IMR-90 (cell line): ENCODE results near the gene ELAVL4. TPM values are rescaled to one million over a fixed set of nuclear protein-coding genes. Genes with fewer than 3 reads are reported as not detected.

Experiments
- ATAC-seq: fragments of 200-7000 bp; cut with Tn5 transposase; 2 replicates; pipeline ENCODE4 v1.9.1; 2020; ENCODE audit warnings: low read depth, mild to moderate bottlenecking, moderate library complexity
- BruUV-seq: library from RNA; stranded (reverse); fragments of 400-500 nt; replicated peaks from 2 replicates; lab custom pipeline; 2021; lab: Mats Ljungman, UMichigan
- CTCF ChIA-PET: fragments of 300-600 bp; formaldehyde crosslinking; extraction: SDS; loops from one replicate; lab custom pipeline; 2021; ENCODE audit warnings: antibody characterized with exemption; lab: Yijun Ruan, JAX
- POLR2A ChIA-PET: fragments of 300-600 bp; sonication (Branson Sonifier 250); formaldehyde crosslinking; loops from one replicate; lab custom pipeline; 2022; ENCODE audit warnings: antibody characterized with exemption; ENCODE audit not compliant: unreplicated experiment; lab: Charles Lee
- DNase-seq: peaks from one replicate; pipeline ENCODE4 v3.0.0; 2013
- H2AFZ ChIP-seq: replicated peaks from 2 replicates; pipeline ENCODE3; 2013; ENCODE audit warnings: low read length, mild to moderate bottlenecking; ENCODE audit not compliant: poor library complexity
- H2AK5ac ChIP-seq: 2 replicates; pipeline ENCODE4 v1.6.1; 2013; ENCODE audit warnings: low read depth, low read length, inconsistent platforms
- H2AK9ac ChIP-seq: replicated peaks from 2 replicates; pipeline ENCODE3; 2013; ENCODE audit warnings: mild to moderate bottlenecking, low read depth, low read length, moderate library complexity; ENCODE audit not compliant: poor library complexity
- H2BK120ac ChIP-seq: 2 replicates; pipeline ENCODE4 v1.6.1; 2013; ENCODE audit warnings: low read depth, low read length, inconsistent platforms
- H2BK15ac ChIP-seq: 3 replicates; pipeline ENCODE4 v1.6.1; 2013; ENCODE audit warnings: low read depth, low read length, inconsistent platforms
- H2BK20ac ChIP-seq: 2 replicates; pipeline ENCODE4 v1.6.1; 2013; ENCODE audit warnings: low read depth, mild to moderate bottlenecking, inconsistent platforms, low read length, moderate library complexity
- H2BK5ac ChIP-seq: 2 replicates; pipeline ENCODE4 v1.6.1; 2013; ENCODE audit warnings: mild to moderate bottlenecking, low read depth, low read length, inconsistent platforms; ENCODE audit not compliant: poor library complexity, severe bottlenecking
- H3K14ac ChIP-seq: replicated peaks from 2 replicates; pipeline ENCODE4 v1.6.1; 2013; ENCODE audit warnings: low read depth, low read length, inconsistent platforms
- H3K18ac ChIP-seq: 2 replicates; pipeline ENCODE4 v1.6.1; 2013; ENCODE audit warnings: low read depth, low read length, control low read depth
- H3K23ac ChIP-seq: 2 replicates; pipeline ENCODE4 v1.6.1; 2013; ENCODE audit warnings: low read depth, low read length, inconsistent platforms
- H3K27ac ChIP-seq: 2 replicates; pipeline ENCODE4 v1.5.1; 2013; ENCODE audit warnings: mild to moderate bottlenecking, control low read depth, low read length; ENCODE audit not compliant: insufficient read depth
- H3K27me3 ChIP-seq: 2 replicates; pipeline ENCODE4 v1.6.1; 2013; ENCODE audit warnings: low read length; ENCODE audit not compliant: control insufficient read depth, insufficient read depth
- H3K36me3 ChIP-seq: 2 replicates; pipeline ENCODE4 v1.6.1; 2013; ENCODE audit warnings: low read length, mixed read lengths; ENCODE audit not compliant: control insufficient read depth, insufficient read depth
- H3K4ac ChIP-seq: 2 replicates; pipeline ENCODE4 v1.6.1; 2013; ENCODE audit warnings: low read depth, low read length, inconsistent platforms
- H3K4me1 ChIP-seq: 2 replicates; pipeline ENCODE4 v1.6.1; 2013; ENCODE audit warnings: low read length, mixed read lengths; ENCODE audit not compliant: control insufficient read depth, insufficient read depth
- H3K4me2 ChIP-seq: 2 replicates; pipeline ENCODE4 v1.6.1; 2013; ENCODE audit warnings: low read depth, mild to moderate bottlenecking, control low read depth, low read length, moderate library complexity
- H3K4me3 ChIP-seq: 2 replicates; pipeline ENCODE4 v1.5.1; 2013; ENCODE audit warnings: low read depth, mild to moderate bottlenecking, control low read depth, low read length, moderate library complexity; ENCODE audit not compliant: insufficient read depth
- H3K56ac ChIP-seq: 2 replicates; pipeline ENCODE4 v1.6.1; 2013; ENCODE audit warnings: low read length, inconsistent platforms; ENCODE audit not compliant: insufficient read depth; ENCODE audit errors: extremely low read depth
- H3K79me1 ChIP-seq, 2 experiments: 2 replicates each; pipeline ENCODE4 v1.6.1; 2013; ENCODE audit warnings: low read length in 2 of 2, inconsistent platforms in 1 of 2, low read depth in 1 of 2
- H3K9ac ChIP-seq: 2 replicates; pipeline ENCODE4 v1.6.1; 2013; ENCODE audit warnings: low read depth, low read length, control low read depth
- H3K9me1 ChIP-seq: 2 replicates; pipeline ENCODE4 v1.6.1; 2013; ENCODE audit warnings: low read length, inconsistent platforms; ENCODE audit not compliant: insufficient read depth
- H3K9me3 ChIP-seq: 2 replicates; pipeline ENCODE4 v1.6.1; 2013; ENCODE audit warnings: low read length; ENCODE audit not compliant: control insufficient read depth, insufficient read depth
- H4K20me1 ChIP-seq: 2 replicates; pipeline ENCODE4 v1.6.1; 2013; ENCODE audit warnings: low read length, inconsistent platforms; ENCODE audit not compliant: insufficient read depth
- H4K5ac ChIP-seq: 2 replicates; pipeline ENCODE4 v1.6.1; 2013; ENCODE audit warnings: mild to moderate bottlenecking, low read depth, low read length, control low read depth
- H4K8ac ChIP-seq, 2 experiments: 2 replicates each; pipeline ENCODE4 v1.6.1; 2013; ENCODE audit warnings: low read depth in 2 of 2, low read length in 2 of 2, control low read depth in 1 of 2, inconsistent platforms in 1 of 2
- H4K91ac ChIP-seq: 2 replicates; pipeline ENCODE4 v1.6.1; 2013; ENCODE audit warnings: low read depth, low read length, inconsistent platforms; ENCODE audit not compliant: insufficient read depth
- BHLHE40 ChIP-seq: fragments of 150-350 bp; IDR thresholded peaks from 2 replicates; pipeline ENCODE4 v1.6.1; 2016; ENCODE audit warnings: mild to moderate bottlenecking, low read depth, low read length
- CEBPB ChIP-seq: IDR thresholded peaks from 2 replicates; pipeline ENCODE4 v1.6.1; 2012; ENCODE audit warnings: low read depth, low read length, improper control_type of control experiment
- CHD1 ChIP-seq: IDR thresholded peaks from 2 replicates; pipeline ENCODE4 v1.6.1; 2012; ENCODE audit warnings: low read depth, low read length, improper control_type of control experiment
- FOS ChIP-seq: fragments of 150-350 bp; IDR thresholded peaks from 2 replicates; pipeline ENCODE4 v1.6.1; 2016; ENCODE audit warnings: low read depth, low read length
- MAZ ChIP-seq: IDR thresholded peaks from 2 replicates; pipeline ENCODE4 v1.6.1; 2012; ENCODE audit warnings: low read depth, mild to moderate bottlenecking, low read length, improper control_type of control experiment, moderate library complexity, borderline replicate concordance
- MXI1 ChIP-seq: IDR thresholded peaks from 2 replicates; pipeline ENCODE4 v1.6.1; 2012; ENCODE audit warnings: low read depth, mild to moderate bottlenecking, low read length, moderate library complexity, borderline replicate concordance
- NFE2L2 ChIP-seq: fragments of 150-350 bp; IDR thresholded peaks from 2 replicates; pipeline ENCODE4 v1.6.1; 2016; ENCODE audit warnings: low read depth, mild to moderate bottlenecking, low read length
- RAD21 ChIP-seq: IDR thresholded peaks from 2 replicates; pipeline ENCODE4 v1.6.1; 2012; ENCODE audit warnings: low read length, improper control_type of control experiment
- RCOR1 ChIP-seq: IDR thresholded peaks from 2 replicates; pipeline ENCODE4 v1.6.1; 2012; ENCODE audit warnings: mild to moderate bottlenecking, low read length, improper control_type of control experiment; ENCODE audit not compliant: insufficient replicate concordance
- SMC3 ChIP-seq: fragments of 150-350 bp; IDR thresholded peaks from 2 replicates; pipeline ENCODE4 v1.6.1; 2016; ENCODE audit warnings: low read depth, mild to moderate bottlenecking, antibody characterized with exemption, low read length, moderate library complexity
- WGBS, 2 experiments: methylation state at CpG; one replicate each; pipeline versions ENCODE4 v1.1.5 to v1.1.7; 2013; ENCODE audit warnings: missing lambda C conversion rate in 2 of 2; ENCODE audit not compliant: insufficient read length in 1 of 2; ENCODE audit errors: extremely low coverage in 2 of 2; 5-methylcytosine and 5-hydroxymethylcytosine counted together
- dilution Hi-C: fragments of 300-500 bp; cut with HindIII; formaldehyde crosslinking; loops from one replicate; pipeline ENCODE4 v1.14.3; 2018; ENCODE audit warnings: low sequenced_read_pairs; ENCODE audit not compliant: unreplicated experiment
- in situ Hi-C: fragments of 300-500 bp; cut with MboI; formaldehyde crosslinking; loops from 3 replicates; pipeline ENCODE4 v1.14.3; 2019; ENCODE audit warnings: low sequenced_read_pairs, inconsistent platforms, mixed read lengths
- intact Hi-C: fragments of 100-400 bp; cut with micrococcal nuclease; formaldehyde crosslinking; loops from 2 replicates; pipeline ENCODE4 v1.10.0; 2022
- polyA plus RNA-seq, 3 experiments: library from polyadenylated mRNA; depleted of rRNA; stranded (reverse); fragments of >200 nt; gene quantifications; 2 replicates each; pipeline ENCODE4 v1.2.3, GENCODE V29; 2012; ENCODE audit warnings: low replicate concordance in 1 of 3
- total RNA-seq: library from RNA; depleted of rRNA; stranded (reverse); fragments of >200 nt; gene quantifications from 2 replicates; pipeline ENCODE4 v1.2.3, GENCODE V29; 2012
- TF ChIP-seq, protein P1 (sequence below): fragments of 150-350 bp; IDR thresholded peaks from 2 replicates; pipeline ENCODE4 v1.6.1; 2017; ENCODE audit warnings: mild to moderate bottlenecking, antibody characterized with exemption, low read length, low read depth

Gene ELAVL4
- total and polyA plus RNA-seq, 2 of the 4 experiments (the other 2 are of a cell fraction), result not detected

DNA sequence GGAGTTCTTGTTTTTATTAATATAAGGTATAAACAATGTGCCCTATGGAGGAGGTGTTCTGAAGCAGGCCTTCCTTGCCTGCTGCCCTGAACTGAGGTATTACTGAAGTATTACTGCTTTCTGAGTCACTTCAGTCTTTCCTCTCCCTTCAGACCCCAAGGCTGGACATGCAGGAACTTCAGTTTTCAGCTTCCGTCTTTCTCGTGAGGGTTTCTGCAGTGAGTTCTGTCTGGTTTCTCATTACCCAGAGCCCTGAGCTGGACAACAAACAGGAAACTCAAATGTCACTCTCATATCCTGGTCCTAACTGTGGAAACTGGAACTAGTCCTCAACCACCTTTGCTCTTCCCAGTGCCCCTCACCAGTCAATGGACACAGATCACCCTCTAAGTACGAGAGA lies 46.8 kb downstream of the ELAVL4 start:
- Histone ChIP-seq H4K20me1 (no peaks in the 10 kb centered on the region), H2AK5ac (no peak overlapping the region), H3K9me1 (no peaks in the 10 kb centered on the region), H3K14ac (no peak overlapping the region), H3K27me3 (no peaks in the 10 kb centered on the region), H4K91ac (no peak overlapping the region), H2BK15ac (no peak overlapping the region), H3K4ac (no peak overlapping the region), H2AFZ (no peak overlapping the region), H3K23ac (no peak overlapping the region), H3K4me1 (no peaks in the 10 kb centered on the region), H4K8ac (no peak overlapping the region), H4K5ac (no peak overlapping the region), H2AK9ac (no peak overlapping the region), H3K27ac (no peak overlapping the region), H3K4me3 (no peak overlapping the region), H2BK5ac (no peak overlapping the region), H3K4me2 (no peak overlapping the region), H3K79me1 (no peaks in the 10 kb centered on the region), H3K9me3 (no peaks in the 10 kb centered on the region), H2BK120ac (no peak overlapping the region), H2BK20ac (no peak overlapping the region), H3K36me3 (no peaks in the 10 kb centered on the region), H3K56ac (no peak overlapping the region), H3K18ac (no peak overlapping the region), H3K9ac (no peak overlapping the region)
- BruUV-seq, result no TSS peak
- DNase-seq, result no peak
- intact Hi-C loops (no loop called here), in situ Hi-C loops (no loop called here), dilution Hi-C loops (no loop called here)
- TF ChIP-seq CHD1, result no peak
- TF ChIP-seq, protein P1, sequence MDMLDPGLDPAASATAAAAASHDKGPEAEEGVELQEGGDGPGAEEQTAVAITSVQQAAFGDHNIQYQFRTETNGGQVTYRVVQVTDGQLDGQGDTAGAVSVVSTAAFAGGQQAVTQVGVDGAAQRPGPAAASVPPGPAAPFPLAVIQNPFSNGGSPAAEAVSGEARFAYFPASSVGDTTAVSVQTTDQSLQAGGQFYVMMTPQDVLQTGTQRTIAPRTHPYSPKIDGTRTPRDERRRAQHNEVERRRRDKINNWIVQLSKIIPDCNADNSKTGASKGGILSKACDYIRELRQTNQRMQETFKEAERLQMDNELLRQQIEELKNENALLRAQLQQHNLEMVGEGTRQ, result no peak
- TF ChIP-seq RCOR1, result no peak
- TF ChIP-seq NFE2L2, result no peak
- TF ChIP-seq SMC3, result no peak
- no peak for TF ChIP-seq BHLHE40
- TF ChIP-seq MAZ, result no peak
- no peak for TF ChIP-seq RAD21
- TF ChIP-seq FOS, result no peak
- TF ChIP-seq CEBPB, result no peak
- TF ChIP-seq MXI1, result no peak
- ChIA-PET POLR2A (no interaction called here), CTCF (no interaction called here)
- ATAC-seq, result no peak
- WGBS, 2 experiments, result no CpG with 5 or more reads among the region's 3 CpGs
